Measurements from ENCODE around the gene SH3D19.
"Not testable (repeated sequence)": the region's sequence is repeated elsewhere in the genome, so short reads cannot be mapped to it uniquely, and the experiment has no call there.

The SH3D19 gene

GRCh38 chr4:151321586-151321985 lies 3.8 kb downstream of the SH3D19 start:
- no peak for DNase-seq (ENCODE audit: low read depth)

GRCh38 chr4:151319490-151319889 lies 5.9 kb downstream of the SH3D19 start:
- DNase-seq (ENCODE audit: low read depth), result no peak

- DNase-seq (ENCODE audit: low read depth), result no peak
Measured at GRCh38 chr4:151318307-151319006, 6.9 kb downstream of the SH3D19 start.

- no peak for DNase-seq (ENCODE audit: low read depth)
Measured at GRCh38 chr4:151316645-151317044, 8.8 kb downstream of the SH3D19 start.

- no peak for DNase-seq (ENCODE audit: low read depth)
Measured at GRCh38 chr4:151315212-151315886, 10.1 kb downstream of the SH3D19 start.

- no peak for DNase-seq (ENCODE audit: low read depth)
Measured at GRCh38 chr4:151314479-151314878, 10.9 kb downstream of the SH3D19 start.

- no peak for DNase-seq (ENCODE audit: low read depth)
Measured at GRCh38 chr4:151314010-151314355, 11.4 kb downstream of the SH3D19 start.

GRCh38 chr4:151313306-151314009 lies 11.9 kb downstream of the SH3D19 start:
- DNase-seq (ENCODE audit: low read depth), result no peak

- no peak for DNase-seq (ENCODE audit: low read depth)
Measured at GRCh38 chr4:151310124-151310728, 15.2 kb downstream of the SH3D19 start.

GRCh38 chr4:151304755-151305154 lies 20.6 kb downstream of the SH3D19 start:
- DNase-seq (ENCODE audit: low read depth), result no peak

- DNase-seq (ENCODE audit: low read depth), result no peak
Measured at GRCh38 chr4:151304226-151304625, 21.2 kb downstream of the SH3D19 start.

GRCh38 chr4:151302432-151302831 lies 23.0 kb downstream of the SH3D19 start:
- no peak for DNase-seq (ENCODE audit: low read depth)

- no peak for DNase-seq (ENCODE audit: low read depth)
Measured at GRCh38 chr4:151297170-151297569, 28.2 kb downstream of the SH3D19 start.

GRCh38 chr4:151296227-151296626 lies 29.2 kb downstream of the SH3D19 start:
- DNase-seq (ENCODE audit: low read depth), result no peak

GRCh38 chr4:151294833-151295496 lies 30.4 kb downstream of the SH3D19 start:
- DNase-seq (ENCODE audit: low read depth), result no peak

GRCh38 chr4:151292038-151292437 lies 33.4 kb downstream of the SH3D19 start:
- DNase-seq (ENCODE audit: low read depth), result no peak

- DNase-seq (ENCODE audit: low read depth), result no peak
Measured at GRCh38 chr4:151291485-151291884, 33.9 kb downstream of the SH3D19 start.

GRCh38 chr4:151287409-151287808 lies 38.0 kb downstream of the SH3D19 start:
- DNase-seq (ENCODE audit: low read depth), result no peak

GRCh38 chr4:151284534-151285245 lies 40.7 kb downstream of the SH3D19 start:
- DNase-seq (ENCODE audit: low read depth), result no peak

GRCh38 chr4:151276787-151277562 lies 48.4 kb downstream of the SH3D19 start, which contains the start of gene PRSS48:
TSS of gene PRSS48 (plus strand) at chr4:151277161. CDS start at chr4:151277173, 12 bp downstream.
- no peak for DNase-seq (ENCODE audit: low read depth)

- DNase-seq (ENCODE audit: low read depth), result not testable (repeated sequence)
Measured at GRCh38 chr4:151268905-151269304, 56.5 kb downstream of the SH3D19 start.

Data from activated T-helper 1 cell treated with Interleukin-2 at 50 U/mL for 16 hours (primary cell).